Neural crest cell (in vitro differentiated cells): ENCODE results near the gene ASTN2. TPM values are rescaled to one million over a fixed set of nuclear protein-coding genes. Genes with fewer than 3 reads are reported as not detected.

ENCODE experiments used
- DNase-seq: peaks from one replicate; pipeline ENCODE4 v3.0.0; 2021; ENCODE audit warnings: low read depth, mixed read lengths, low spot score
- H3K27ac Mint-ChIP-seq: one replicate; pipeline ENCODE4 v1.8.0; 2021; ENCODE audit warnings: mild to moderate bottlenecking, mixed read lengths; ENCODE audit not compliant: unreplicated experiment
- H3K27me3 Mint-ChIP-seq: 2 replicates; pipeline ENCODE4 v1.8.0; 2021; ENCODE audit warnings: low read depth, mild to moderate bottlenecking, mixed read lengths
- H3K36me3 Mint-ChIP-seq: 2 replicates; pipeline ENCODE4 v1.8.0; 2021; ENCODE audit warnings: low read depth, mild to moderate bottlenecking, mixed read lengths
- H3K4me1 Mint-ChIP-seq: 2 replicates; pipeline ENCODE4 v1.8.0; 2021; ENCODE audit warnings: mixed read lengths
- H3K4me3 Mint-ChIP-seq: one replicate; pipeline ENCODE4 v1.8.0; 2021; ENCODE audit warnings: mild to moderate bottlenecking, mixed read lengths
- H3K9me3 Mint-ChIP-seq: 2 replicates; pipeline ENCODE4 v1.8.0; 2021; ENCODE audit warnings: mixed read lengths
- CTCF ChIP-seq: fragments of 200-600 bp; sonication (generic); conservative IDR thresholded peaks from 2 replicates; pipeline ENCODE4 v1.5.0; 2021; ENCODE audit warnings: antibody characterized with exemption, mild to moderate bottlenecking
- total RNA-seq: library from RNA; stranded (reverse); gene quantifications from 2 replicates; pipeline ENCODE4 v1.2.1, GENCODE V29; 2021

Gene ASTN2
- total RNA-seq, 1 donor from 2014 or later = 7.3 TPM

- Mint-ChIP-seq H3K36me3 (no peaks in the 10 kb centered on the region), H3K9me3 (no peaks in the 10 kb centered on the region), H3K27me3 (peaks cover 2% of the 10 kb centered on the region), H3K27ac (no peak overlapping the region), H3K4me3 (no peak overlapping the region), H3K4me1 (peaks cover 20% of the 10 kb centered on the region)
- no peak for DNase-seq
- TF ChIP-seq CTCF = no peak
These were observed 602.4 kb downstream of the ASTN2 start for GRCh38 chr9:116812231-116813030.

GRCh38 chr9:116809656-116810055 is 605.2 kb downstream of the ASTN2 start:
- TF ChIP-seq CTCF = no peak
- Mint-ChIP-seq H3K4me3 (no peak overlapping the region), H3K4me1 (peaks cover 20% of the 10 kb centered on the region), H3K27ac (no peak overlapping the region), H3K36me3 (no peaks in the 10 kb centered on the region), H3K9me3 (no peaks in the 10 kb centered on the region), H3K27me3 (peaks cover 2% of the 10 kb centered on the region)
- DNase-seq = no peak

GRCh38 chr9:116806075-116806474 is 608.8 kb downstream of the ASTN2 start:
- TF ChIP-seq CTCF = no peak
- H3K9me3 Mint-ChIP-seq = no peaks in the 10 kb centered on the region
- H3K4me3 Mint-ChIP-seq = no peak overlapping the region
- H3K36me3 Mint-ChIP-seq = no peaks in the 10 kb centered on the region
- DNase-seq = peak; percentile 10
- H3K27ac Mint-ChIP-seq = no peak overlapping the region
- H3K4me1 Mint-ChIP-seq = peaks cover 20% of the 10 kb centered on the region
- peaks cover 3% of the 10 kb centered on the region for H3K27me3 Mint-ChIP-seq

- no peak overlapping the region for H3K27ac Mint-ChIP-seq
These were observed 614.0 kb downstream of the ASTN2 start for GRCh38 chr9:116800885-116801284.

GRCh38 chr9:116800074-116800473 is 614.8 kb downstream of the ASTN2 start:
- no peak overlapping the region for H3K27ac Mint-ChIP-seq
- H3K27me3 Mint-ChIP-seq = peaks cover 15% of the 10 kb centered on the region
- no peaks in the 10 kb centered on the region for H3K9me3 Mint-ChIP-seq

More at GRCh38 chr9:116800885-116801284, 614.0 kb downstream of the ASTN2 start:
- Mint-ChIP-seq H3K9me3 (no peaks in the 10 kb centered on the region), H3K36me3 (peaks cover 3% of the 10 kb centered on the region), H3K4me3 (no peak overlapping the region), H3K27me3 (peaks cover 15% of the 10 kb centered on the region), H3K4me1 (peaks cover 11% of the 10 kb centered on the region)
- DNase-seq = no peak
- TF ChIP-seq CTCF = no peak

More at GRCh38 chr9:116800074-116800473, 614.8 kb downstream of the ASTN2 start:
- no peak overlapping the region for H3K4me3 Mint-ChIP-seq
- no peak for TF ChIP-seq CTCF
- no peak for DNase-seq
- peaks cover 3% of the 10 kb centered on the region for H3K36me3 Mint-ChIP-seq
- peaks cover 11% of the 10 kb centered on the region for H3K4me1 Mint-ChIP-seq
